Measurements from ENCODE around the gene ERFE. TPM values are rescaled to one million over a fixed set of nuclear protein-coding genes. Genes with fewer than 3 reads are reported as not detected.
A peak's percentile ranks its signal among the peaks of the same experiment; 100 is the strongest.

Gene ERFE
- total and polyA plus RNA-seq, 12 donors, result 0.11 to 1.3 (median 0.64) TPM; not detected in 7

DNA sequence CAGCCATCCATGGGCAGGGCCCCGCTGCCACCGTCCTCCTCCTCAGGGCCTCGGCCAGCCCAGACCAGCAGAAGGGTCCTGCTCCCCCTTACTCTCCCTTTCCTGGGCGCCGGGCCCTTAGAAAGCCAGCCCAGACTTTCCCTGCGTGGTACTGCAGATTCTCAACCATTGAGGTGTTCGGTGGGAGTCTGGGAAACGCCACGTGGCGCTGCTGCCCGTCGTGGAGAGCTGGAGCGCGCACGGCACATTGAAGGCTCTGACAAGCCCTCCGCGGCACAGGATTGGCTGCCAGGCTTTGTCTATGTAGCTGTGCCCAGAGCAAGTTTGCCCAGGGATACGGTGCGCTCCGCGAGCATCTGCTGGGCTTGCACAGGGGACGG lies 30.7 kb upstream of the ERFE start:
- Histone ChIP-seq H3K4me3 (no peak overlapping the region), H3K4me1 (peaks cover 0 to 8% (median 0%) of the 10 kb centered on the region in 9 donors), H3K27ac (no peak overlapping the region), H3K36me3 (no peaks in the 10 kb centered on the region), H3K27me3 (no peaks in the 10 kb centered on the region), H3K9me3 (no peaks in the 10 kb centered on the region)
- intact Hi-C loops (cut with DNase I), result no loop called here
- DNase-seq (peak in 1 of 2 donors; percentile 1), ATAC-seq (no peak)
- 88 to 96% methylated on average over 22 of the region's 22 CpGs for WGBS, 2 donors
- TF ChIP-seq, protein P1, sequence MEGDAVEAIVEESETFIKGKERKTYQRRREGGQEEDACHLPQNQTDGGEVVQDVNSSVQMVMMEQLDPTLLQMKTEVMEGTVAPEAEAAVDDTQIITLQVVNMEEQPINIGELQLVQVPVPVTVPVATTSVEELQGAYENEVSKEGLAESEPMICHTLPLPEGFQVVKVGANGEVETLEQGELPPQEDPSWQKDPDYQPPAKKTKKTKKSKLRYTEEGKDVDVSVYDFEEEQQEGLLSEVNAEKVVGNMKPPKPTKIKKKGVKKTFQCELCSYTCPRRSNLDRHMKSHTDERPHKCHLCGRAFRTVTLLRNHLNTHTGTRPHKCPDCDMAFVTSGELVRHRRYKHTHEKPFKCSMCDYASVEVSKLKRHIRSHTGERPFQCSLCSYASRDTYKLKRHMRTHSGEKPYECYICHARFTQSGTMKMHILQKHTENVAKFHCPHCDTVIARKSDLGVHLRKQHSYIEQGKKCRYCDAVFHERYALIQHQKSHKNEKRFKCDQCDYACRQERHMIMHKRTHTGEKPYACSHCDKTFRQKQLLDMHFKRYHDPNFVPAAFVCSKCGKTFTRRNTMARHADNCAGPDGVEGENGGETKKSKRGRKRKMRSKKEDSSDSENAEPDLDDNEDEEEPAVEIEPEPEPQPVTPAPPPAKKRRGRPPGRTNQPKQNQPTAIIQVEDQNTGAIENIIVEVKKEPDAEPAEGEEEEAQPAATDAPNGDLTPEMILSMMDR (IDR thresholded peaks at IDR 0.05), result no peak

DNA sequence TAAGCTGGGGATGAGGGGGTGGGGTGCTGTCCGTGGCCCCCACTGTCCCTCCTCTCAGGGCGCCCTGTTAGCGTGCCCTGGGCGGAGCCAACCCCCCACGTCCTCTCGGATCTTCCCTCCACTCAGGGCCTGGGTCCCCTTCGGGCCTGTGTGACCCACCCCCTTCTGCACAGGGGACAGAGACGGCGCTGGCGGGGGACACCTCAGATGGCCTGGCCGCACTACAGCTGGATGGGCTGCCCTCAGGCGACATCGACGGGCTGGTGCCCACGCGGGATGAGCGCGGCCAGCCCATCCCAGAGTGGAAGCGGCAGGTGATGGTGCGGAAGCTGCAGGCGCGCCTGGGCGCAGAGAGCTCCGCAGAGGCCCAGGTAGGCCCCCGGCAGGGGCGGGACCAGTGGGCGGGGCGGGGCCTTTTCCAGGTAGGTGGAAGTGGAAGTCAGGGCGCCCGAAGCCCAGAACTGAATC lies 30.2 kb upstream of the ERFE start:
- H3K4me1 ChIP-seq, result peaks cover 0 to 8% (median 0%) of the 10 kb centered on the region in 9 donors
- peak in 1 of 2 donors; percentile 16 for DNase-seq
- intact Hi-C loops (cut with DNase I), result no loop called here
- WGBS, 2 donors, result 63 to 79% methylated on average over 30 of the region's 30 CpGs
- TF ChIP-seq, protein P1 (IDR thresholded peaks at IDR 0.05), result no peak
- no peaks in the 10 kb centered on the region for H3K9me3 ChIP-seq
- H3K27me3 ChIP-seq, result no peaks in the 10 kb centered on the region
- no peak overlapping the region for H3K4me3 ChIP-seq
- no peaks in the 10 kb centered on the region for H3K36me3 ChIP-seq
- no peak for ATAC-seq
- H3K27ac ChIP-seq, result no peak overlapping the region

DNA sequence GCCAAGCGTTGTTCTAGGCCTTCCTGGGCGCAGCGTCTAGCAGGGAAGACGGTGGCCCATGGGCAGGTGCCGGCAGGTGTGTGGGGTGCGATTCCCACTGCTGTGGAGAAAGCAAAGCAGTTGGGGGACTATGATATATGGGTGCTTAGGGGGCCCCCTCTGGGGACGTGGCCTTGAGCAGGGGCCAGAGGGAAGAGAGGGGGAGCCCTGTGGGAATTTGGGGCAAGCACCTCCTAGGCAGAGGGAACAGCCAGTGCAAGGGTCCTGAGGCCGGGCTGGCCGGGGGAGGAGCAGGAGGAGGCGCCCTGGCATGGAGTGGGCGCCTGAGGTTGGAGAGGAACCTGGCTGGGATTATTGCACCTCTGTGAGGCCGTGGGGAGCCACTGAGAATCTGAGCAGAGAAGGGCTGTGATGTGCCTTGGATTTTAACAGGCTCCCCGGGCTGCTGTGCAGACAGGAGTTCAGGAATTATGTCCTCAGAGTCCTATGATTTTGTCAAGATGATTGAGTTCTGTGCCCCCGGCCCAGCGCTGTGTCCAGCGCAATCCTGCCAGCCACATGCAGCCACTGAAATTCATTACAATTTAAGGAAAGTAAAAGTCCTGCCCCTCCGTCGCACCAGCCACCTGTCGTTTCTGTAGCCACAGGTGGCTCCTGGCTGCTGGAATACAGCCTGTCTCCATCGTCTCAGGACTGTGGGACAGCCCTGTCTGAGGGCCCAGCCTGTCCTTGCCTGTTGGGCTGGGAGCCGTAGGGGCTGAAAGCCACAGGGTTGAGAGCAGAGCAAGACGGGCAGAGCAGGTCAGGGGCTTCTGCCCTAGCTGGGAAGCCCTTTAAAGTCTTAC lies 29.4 kb upstream of the ERFE start:
- Histone ChIP-seq H3K4me1 (peaks cover 0 to 8% (median 0%) of the 10 kb centered on the region in 9 donors), H3K36me3 (no peaks in the 10 kb centered on the region), H3K27me3 (no peaks in the 10 kb centered on the region), H3K27ac (no peak overlapping the region), H3K9me3 (no peaks in the 10 kb centered on the region), H3K4me3 (no peak overlapping the region)
- intact Hi-C loops (cut with DNase I), result loop anchor here in 1 of 10 donors (10.0 kb wide), 1 partner anchor 275 kb away; the partner anchor contains the start of gene RAMP1
- TF ChIP-seq, protein P1 (IDR thresholded peaks at IDR 0.05), result no peak
- no peak for ATAC-seq
- peak in 1 of 2 donors; percentile 5 for DNase-seq
- WGBS, 2 donors, result 89 to 93% methylated on average over 22 of the region's 22 CpGs

DNA sequence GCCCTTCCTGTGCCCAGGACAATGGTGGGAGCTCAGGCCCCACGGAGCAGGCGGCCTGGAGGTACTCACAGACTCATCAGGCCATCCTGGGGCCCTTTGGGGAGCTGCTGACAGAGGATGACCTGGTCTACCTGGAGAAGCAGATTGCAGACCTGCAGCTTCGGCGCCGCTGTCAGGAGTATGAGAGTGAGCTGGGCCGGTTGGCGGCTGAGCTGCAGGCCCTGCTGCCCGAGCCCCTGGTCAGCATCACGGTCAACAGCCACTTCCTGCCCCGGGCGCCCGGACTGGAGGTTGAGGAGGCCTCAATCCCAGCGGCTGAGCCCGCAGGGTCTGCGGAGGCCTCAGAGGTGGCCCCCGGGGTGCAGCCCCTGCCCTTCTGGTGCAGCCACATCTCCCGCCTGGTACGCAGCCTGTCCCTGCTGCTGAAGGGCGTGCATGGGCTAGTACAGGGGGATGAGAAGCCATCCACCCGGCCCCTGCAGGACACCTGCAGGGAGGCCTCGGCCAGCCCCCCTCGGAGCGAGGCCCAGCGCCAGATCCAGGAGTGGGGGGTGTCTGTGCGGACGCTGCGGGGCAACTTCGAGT lies 28.6 kb upstream of the ERFE start:
- peaks cover 0 to 8% (median 0%) of the 10 kb centered on the region in 9 donors for H3K4me1 ChIP-seq
- 88 to 92% methylated on average over 28 of the region's 28 CpGs for WGBS, 2 donors
- intact Hi-C loops (cut with DNase I), result loop anchor here in 1 of 10 donors (10.0 kb wide), 1 partner anchor 275 kb away; the partner anchor contains the start of gene RAMP1

More for the DNA sequence above, 28.6 kb upstream of the ERFE start:
- Histone ChIP-seq H3K36me3 (no peaks in the 10 kb centered on the region), H3K27me3 (no peaks in the 10 kb centered on the region), H3K9me3 (no peaks in the 10 kb centered on the region), H3K27ac (no peak overlapping the region), H3K4me3 (no peak overlapping the region)
- ATAC-seq, result no peak
- DNase-seq, result peak in 1 of 2 donors; percentile 6
- TF ChIP-seq, protein P1 (IDR thresholded peaks at IDR 0.05), result no peak
